GF-D8 (cell line): ENCODE results near the gene PRUNE2.
"Not testable (repeated sequence)": the region's sequence is repeated elsewhere in the genome, so short reads cannot be mapped to it uniquely, and the experiment has no call there.

ENCODE experiments used
- DNase-seq: peaks from one replicate; lab custom pipeline; 2025; lab: John Stamatoyannopoulos, UW

The PRUNE2 gene

GRCh38 chr9:76868897-76869296, 37.0 kb downstream of the PRUNE2 start:
- no peak for DNase-seq

- DNase-seq, result no peak
These were observed 39.2 kb downstream of the PRUNE2 start for GRCh38 chr9:76866689-76867088.

GRCh38 chr9:76863832-76864231, 42.1 kb downstream of the PRUNE2 start:
- no peak for DNase-seq

GRCh38 chr9:76859860-76860259, 46.1 kb downstream of the PRUNE2 start:
- DNase-seq, result no peak

- not testable (repeated sequence) for DNase-seq
These were observed 47.7 kb downstream of the PRUNE2 start for GRCh38 chr9:76858248-76858647.

- DNase-seq, result no peak
These were observed 49.9 kb downstream of the PRUNE2 start for GRCh38 chr9:76856016-76856415.

- no peak for DNase-seq
These were observed 50.9 kb downstream of the PRUNE2 start for GRCh38 chr9:76855015-76855414.

- DNase-seq, result no peak
These were observed 53.9 kb downstream of the PRUNE2 start for GRCh38 chr9:76852026-76852425.

- no peak for DNase-seq
These were observed 59.6 kb downstream of the PRUNE2 start for GRCh38 chr9:76846297-76846696.

- no peak for DNase-seq
These were observed 60.7 kb downstream of the PRUNE2 start for GRCh38 chr9:76845254-76845653.

GRCh38 chr9:76835571-76836283, 70.2 kb downstream of the PRUNE2 start:
- DNase-seq, result no peak

GRCh38 chr9:76828447-76828846, 77.5 kb downstream of the PRUNE2 start:
- DNase-seq, result no peak

- DNase-seq, result no peak
These were observed 78.4 kb downstream of the PRUNE2 start for GRCh38 chr9:76827296-76828080.

GRCh38 chr9:76820431-76820830, 85.5 kb downstream of the PRUNE2 start:
- no peak for DNase-seq

- DNase-seq, result no peak
These were observed 87.6 kb downstream of the PRUNE2 start for GRCh38 chr9:76818271-76818670.

GRCh38 chr9:76817489-76817888, 88.4 kb downstream of the PRUNE2 start:
- no peak for DNase-seq

- DNase-seq, result no peak
These were observed 93.3 kb downstream of the PRUNE2 start for GRCh38 chr9:76812591-76812990.

- peak; percentile 12 for DNase-seq
These were observed 95.4 kb downstream of the PRUNE2 start for GRCh38 chr9:76810377-76810957.

- no peak for DNase-seq
These were observed 97.3 kb downstream of the PRUNE2 start for GRCh38 chr9:76808636-76809035.

- DNase-seq, result no peak
These were observed 102.2 kb downstream of the PRUNE2 start for GRCh38 chr9:76803762-76804161.

- DNase-seq, result no peak
These were observed 102.8 kb downstream of the PRUNE2 start for GRCh38 chr9:76803083-76803482.

GRCh38 chr9:76800901-76801300, 105.0 kb downstream of the PRUNE2 start:
- no peak for DNase-seq

- DNase-seq, result no peak
These were observed 106.4 kb downstream of the PRUNE2 start for GRCh38 chr9:76799473-76799872.
